ENCODE data around the gene EIF4A3. TPM values are rescaled to one million over a fixed set of nuclear protein-coding genes. Genes with fewer than 3 reads are reported as not detected.

EIF4A3 gene
- total RNA-seq, 1 donor from 2014 or later: 83.6 TPM

GRCh38 chr17:80187090-80187489, 40.2 kb upstream of the EIF4A3 start:
- peaks cover 22% of the 10 kb centered on the region for H3K27me3 Mint-ChIP-seq
- H3K4me1 Mint-ChIP-seq (ENCODE audit: low read depth): no peaks in the 10 kb centered on the region
- H3K4me3 Mint-ChIP-seq (ENCODE audit: low read depth): no peak overlapping the region
- no peaks in the 10 kb centered on the region for H3K36me3 Mint-ChIP-seq (ENCODE audit: insufficient read depth)
- no peaks in the 10 kb centered on the region for H3K9me3 Mint-ChIP-seq (ENCODE audit: low read depth)
- H3K27ac Mint-ChIP-seq: no peak overlapping the region
- no peak for DNase-seq (ENCODE audit: low spot score, unreplicated experiment)
- TF ChIP-seq, protein P1, sequence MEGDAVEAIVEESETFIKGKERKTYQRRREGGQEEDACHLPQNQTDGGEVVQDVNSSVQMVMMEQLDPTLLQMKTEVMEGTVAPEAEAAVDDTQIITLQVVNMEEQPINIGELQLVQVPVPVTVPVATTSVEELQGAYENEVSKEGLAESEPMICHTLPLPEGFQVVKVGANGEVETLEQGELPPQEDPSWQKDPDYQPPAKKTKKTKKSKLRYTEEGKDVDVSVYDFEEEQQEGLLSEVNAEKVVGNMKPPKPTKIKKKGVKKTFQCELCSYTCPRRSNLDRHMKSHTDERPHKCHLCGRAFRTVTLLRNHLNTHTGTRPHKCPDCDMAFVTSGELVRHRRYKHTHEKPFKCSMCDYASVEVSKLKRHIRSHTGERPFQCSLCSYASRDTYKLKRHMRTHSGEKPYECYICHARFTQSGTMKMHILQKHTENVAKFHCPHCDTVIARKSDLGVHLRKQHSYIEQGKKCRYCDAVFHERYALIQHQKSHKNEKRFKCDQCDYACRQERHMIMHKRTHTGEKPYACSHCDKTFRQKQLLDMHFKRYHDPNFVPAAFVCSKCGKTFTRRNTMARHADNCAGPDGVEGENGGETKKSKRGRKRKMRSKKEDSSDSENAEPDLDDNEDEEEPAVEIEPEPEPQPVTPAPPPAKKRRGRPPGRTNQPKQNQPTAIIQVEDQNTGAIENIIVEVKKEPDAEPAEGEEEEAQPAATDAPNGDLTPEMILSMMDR (IDR thresholded peaks at IDR 0.05; ENCODE audit: unreplicated experiment): no peak

GRCh38 chr17:80185968-80186367, 39.0 kb upstream of the EIF4A3 start:
- Mint-ChIP-seq H3K9me3 (ENCODE audit: low read depth) (no peaks in the 10 kb centered on the region), H3K36me3 (ENCODE audit: insufficient read depth) (no peaks in the 10 kb centered on the region), H3K4me1 (ENCODE audit: low read depth) (no peaks in the 10 kb centered on the region), H3K4me3 (ENCODE audit: low read depth) (no peak overlapping the region), H3K27me3 (peaks cover 22% of the 10 kb centered on the region), H3K27ac (no peak overlapping the region)
- TF ChIP-seq, protein P1 (IDR thresholded peaks at IDR 0.05; ENCODE audit: unreplicated experiment): no peak
- no peak for DNase-seq (ENCODE audit: low spot score, unreplicated experiment)

- Mint-ChIP-seq H3K4me3 (ENCODE audit: low read depth) (no peak overlapping the region), H3K9me3 (ENCODE audit: low read depth) (no peaks in the 10 kb centered on the region), H3K4me1 (ENCODE audit: low read depth) (no peaks in the 10 kb centered on the region), H3K27me3 (peaks cover 21% of the 10 kb centered on the region), H3K27ac (no peak overlapping the region), H3K36me3 (ENCODE audit: insufficient read depth) (no peaks in the 10 kb centered on the region)
- TF ChIP-seq, protein P1 (IDR thresholded peaks at IDR 0.05; ENCODE audit: unreplicated experiment): no peak
- DNase-seq (ENCODE audit: low spot score, unreplicated experiment): no peak
Measured at GRCh38 chr17:80184423-80184714, 37.4 kb upstream of the EIF4A3 start.

- Mint-ChIP-seq H3K36me3 (ENCODE audit: insufficient read depth) (no peaks in the 10 kb centered on the region), H3K27me3 (peaks cover 21% of the 10 kb centered on the region), H3K4me3 (ENCODE audit: low read depth) (no peak overlapping the region), H3K9me3 (ENCODE audit: low read depth) (no peaks in the 10 kb centered on the region), H3K27ac (no peak overlapping the region), H3K4me1 (ENCODE audit: low read depth) (no peaks in the 10 kb centered on the region)
- TF ChIP-seq, protein P1 (IDR thresholded peaks at IDR 0.05; ENCODE audit: unreplicated experiment): no peak
- DNase-seq (ENCODE audit: low spot score, unreplicated experiment): no peak
Measured at GRCh38 chr17:80183581-80184422, 36.9 kb upstream of the EIF4A3 start.

- Mint-ChIP-seq H3K27ac (no peak overlapping the region), H3K9me3 (ENCODE audit: low read depth) (no peaks in the 10 kb centered on the region), H3K4me1 (ENCODE audit: low read depth) (no peaks in the 10 kb centered on the region), H3K36me3 (ENCODE audit: insufficient read depth) (no peaks in the 10 kb centered on the region), H3K27me3 (peaks cover 21% of the 10 kb centered on the region), H3K4me3 (ENCODE audit: low read depth) (no peak overlapping the region)
- no peak for DNase-seq (ENCODE audit: low spot score, unreplicated experiment)
- TF ChIP-seq, protein P1 (IDR thresholded peaks at IDR 0.05; ENCODE audit: unreplicated experiment): no peak
Measured at GRCh38 chr17:80182845-80183223, 35.9 kb upstream of the EIF4A3 start.

Measured in progenitor cell of endocrine pancreas (in vitro differentiated cells).